Karpas-422 (cell line): ENCODE results near the gene CTNNA2. TPM values are rescaled to one million over a fixed set of nuclear protein-coding genes. Genes with fewer than 3 reads are reported as not detected.

Source experiments
- DNase-seq: peaks from one replicate; pipeline ENCODE4 v3.0.0-alpha.2; 2015
- H2AFZ ChIP-seq: fragments of 200-600 bp; sonication (generic); 2 replicates; pipeline ENCODE4 v1.6.1; 2014; ENCODE audit warnings: antibody characterized with exemption, low read length, mixed read lengths
- H3K27ac ChIP-seq: fragments of 200-600 bp; sonication (generic); 2 replicates; pipeline ENCODE4 v1.5.1; 2014; ENCODE audit warnings: mild to moderate bottlenecking, low read length, moderate library complexity
- H3K27me3 ChIP-seq: fragments of 200-600 bp; sonication (generic); 2 replicates; pipeline ENCODE4 v1.6.1; 2014; ENCODE audit warnings: low read length, mixed read lengths
- H3K36me3 ChIP-seq: fragments of 200-600 bp; sonication (generic); 2 replicates; pipeline ENCODE4 v1.6.1; 2014; ENCODE audit warnings: low read length, mixed read lengths; ENCODE audit not compliant: insufficient read depth
- H3K4me1 ChIP-seq: fragments of 200-600 bp; sonication (generic); 2 replicates; pipeline ENCODE4 v1.6.1; 2014; ENCODE audit warnings: mild to moderate bottlenecking, low read length, mixed read lengths
- H3K4me2 ChIP-seq: fragments of 200-600 bp; sonication (generic); 2 replicates; pipeline ENCODE4 v1.6.1; 2014; ENCODE audit warnings: low read length, low read depth, mild to moderate bottlenecking; ENCODE audit not compliant: poor library complexity, severe bottlenecking
- H3K4me3 ChIP-seq: fragments of 200-600 bp; sonication (generic); 2 replicates; pipeline ENCODE4 v1.5.1; 2014; ENCODE audit warnings: mild to moderate bottlenecking, antibody characterized with exemption, low read length, mixed read lengths
- H3K79me2 ChIP-seq: fragments of 200-600 bp; sonication (generic); 2 replicates; pipeline ENCODE4 v1.6.1; 2014; ENCODE audit warnings: mild to moderate bottlenecking, low read length, mixed read lengths
- H3K9ac ChIP-seq: fragments of 200-600 bp; sonication (generic); 2 replicates; pipeline ENCODE4 v1.6.0; 2014; ENCODE audit warnings: low read length
- H3K9me2 ChIP-seq: fragments of 200-600 bp; sonication (generic), shearing (Covaris generic); replicated peaks from 2 replicates; pipeline ENCODE4 v1.6.0; 2014; ENCODE audit warnings: mild to moderate bottlenecking, low read length, moderate library complexity; ENCODE audit not compliant: insufficient read depth
- H3K9me3 ChIP-seq: fragments of 300-700, 200-600 bp; sonication (generic); 2 replicates; pipeline ENCODE4 v1.6.1; 2014; ENCODE audit warnings: low read length, mixed read lengths
- H4K20me1 ChIP-seq: fragments of 200-600 bp; sonication (generic); 2 replicates; pipeline ENCODE4 v1.6.1; 2014; ENCODE audit warnings: mild to moderate bottlenecking, antibody characterized with exemption, low read length, low read depth; ENCODE audit not compliant: insufficient read depth
- total RNA-seq: library from RNA; depleted of rRNA; stranded (reverse); fragments of >200 nt; shearing (Covaris generic); gene quantifications from 2 replicates; pipeline ENCODE4 v1.2.3, GENCODE V29; 2014; ENCODE audit warnings: low replicate concordance

Gene CTNNA2
- total RNA-seq, 1 experiment from 2014 or later, result not detected

GRCh38 chr2:79855264-79856006 is 342.6 kb downstream of the CTNNA2 start:
- Histone ChIP-seq H3K9me2 (no peaks in the 10 kb centered on the region), H3K4me2 (no peak overlapping the region), H3K4me3 (no peak overlapping the region), H3K4me1 (no peaks in the 10 kb centered on the region), H3K79me2 (no peaks in the 10 kb centered on the region), H3K9ac (no peak overlapping the region), H3K27ac (no peak overlapping the region), H2AFZ (no peak overlapping the region), H3K36me3 (no peaks in the 10 kb centered on the region), H3K27me3 (no peaks in the 10 kb centered on the region), H3K9me3 (no peaks in the 10 kb centered on the region), H4K20me1 (no peaks in the 10 kb centered on the region)
- DNase-seq, result peak; percentile 51

GRCh38 chr2:79857888-79858287 is 345.0 kb downstream of the CTNNA2 start:
- Histone ChIP-seq H3K4me3 (no peak overlapping the region), H3K27me3 (no peaks in the 10 kb centered on the region), H3K9me3 (no peaks in the 10 kb centered on the region), H3K9ac (no peak overlapping the region), H4K20me1 (no peaks in the 10 kb centered on the region), H3K4me1 (no peaks in the 10 kb centered on the region), H2AFZ (no peak overlapping the region), H3K36me3 (no peaks in the 10 kb centered on the region), H3K79me2 (no peaks in the 10 kb centered on the region), H3K4me2 (no peak overlapping the region), H3K27ac (no peak overlapping the region), H3K9me2 (no peaks in the 10 kb centered on the region)
- no peak for DNase-seq

- no peaks in the 10 kb centered on the region for H3K36me3 ChIP-seq
- DNase-seq, result peak; percentile 75
- H4K20me1 ChIP-seq, result no peaks in the 10 kb centered on the region
- H3K4me3 ChIP-seq, result no peak overlapping the region
- no peak overlapping the region for H3K9ac ChIP-seq
- H3K9me2 ChIP-seq, result no peaks in the 10 kb centered on the region
- H3K79me2 ChIP-seq, result no peaks in the 10 kb centered on the region
- H3K27me3 ChIP-seq, result no peaks in the 10 kb centered on the region
- no peak overlapping the region for H3K27ac ChIP-seq
- H2AFZ ChIP-seq, result no peak overlapping the region
- no peaks in the 10 kb centered on the region for H3K9me3 ChIP-seq
- no peak overlapping the region for H3K4me2 ChIP-seq
- no peaks in the 10 kb centered on the region for H3K4me1 ChIP-seq
Observed at GRCh38 chr2:79860228-79861058, 347.6 kb downstream of the CTNNA2 start.

- Histone ChIP-seq H2AFZ (no peak overlapping the region), H4K20me1 (no peaks in the 10 kb centered on the region), H3K4me3 (no peak overlapping the region), H3K4me1 (no peaks in the 10 kb centered on the region), H3K9me2 (no peaks in the 10 kb centered on the region), H3K9ac (no peak overlapping the region), H3K36me3 (no peaks in the 10 kb centered on the region), H3K79me2 (no peaks in the 10 kb centered on the region), H3K27me3 (no peaks in the 10 kb centered on the region), H3K27ac (no peak overlapping the region), H3K4me2 (no peak overlapping the region), H3K9me3 (no peaks in the 10 kb centered on the region)
- DNase-seq, result no peak
Observed at GRCh38 chr2:79861059-79861374, 348.2 kb downstream of the CTNNA2 start.

GRCh38 chr2:79862756-79863155 is 349.9 kb downstream of the CTNNA2 start:
- Histone ChIP-seq H3K4me2 (no peak overlapping the region), H4K20me1 (no peaks in the 10 kb centered on the region), H2AFZ (no peak overlapping the region), H3K4me1 (no peaks in the 10 kb centered on the region), H3K27ac (no peak overlapping the region), H3K27me3 (no peaks in the 10 kb centered on the region), H3K9me2 (no peaks in the 10 kb centered on the region), H3K9ac (no peak overlapping the region), H3K4me3 (no peak overlapping the region), H3K9me3 (no peaks in the 10 kb centered on the region), H3K79me2 (no peaks in the 10 kb centered on the region), H3K36me3 (no peaks in the 10 kb centered on the region)
- DNase-seq, result no peak

- no peak overlapping the region for H3K9ac ChIP-seq
- no peak overlapping the region for H3K27ac ChIP-seq
- no peak overlapping the region for H2AFZ ChIP-seq
- no peaks in the 10 kb centered on the region for H4K20me1 ChIP-seq
- no peaks in the 10 kb centered on the region; the same call in 1 of the 2 replicates for H3K27me3 ChIP-seq
- H3K4me2 ChIP-seq, result no peak overlapping the region
- H3K79me2 ChIP-seq, result no peaks in the 10 kb centered on the region
- H3K4me3 ChIP-seq, result no peak overlapping the region
- H3K9me3 ChIP-seq, result no peaks in the 10 kb centered on the region
- H3K9me2 ChIP-seq, result no peaks in the 10 kb centered on the region
- H3K36me3 ChIP-seq, result no peaks in the 10 kb centered on the region
- no peak for DNase-seq
- peaks cover 7% of the 10 kb centered on the region for H3K4me1 ChIP-seq
Observed at GRCh38 chr2:79872656-79873055, 359.8 kb downstream of the CTNNA2 start.

GRCh38 chr2:79874015-79874414 is 361.2 kb downstream of the CTNNA2 start:
- Histone ChIP-seq H3K9me3 (no peaks in the 10 kb centered on the region), H3K4me1 (no peaks in the 10 kb centered on the region), H3K79me2 (no peaks in the 10 kb centered on the region), H3K9ac (no peak overlapping the region), H3K27me3 (no peaks in the 10 kb centered on the region; the same call in 1 of the 2 replicates), H3K4me3 (no peak overlapping the region), H3K9me2 (no peaks in the 10 kb centered on the region), H4K20me1 (no peaks in the 10 kb centered on the region), H3K27ac (no peak overlapping the region), H3K4me2 (no peak overlapping the region), H3K36me3 (no peaks in the 10 kb centered on the region), H2AFZ (no peak overlapping the region)
- DNase-seq, result no peak

- Histone ChIP-seq H3K9me3 (no peaks in the 10 kb centered on the region), H3K27ac (no peak overlapping the region), H3K4me2 (no peak overlapping the region), H2AFZ (no peak overlapping the region), H4K20me1 (no peaks in the 10 kb centered on the region), H3K4me3 (no peak overlapping the region), H3K4me1 (no peaks in the 10 kb centered on the region), H3K79me2 (no peaks in the 10 kb centered on the region), H3K9me2 (no peaks in the 10 kb centered on the region), H3K27me3 (no peaks in the 10 kb centered on the region), H3K9ac (no peak overlapping the region), H3K36me3 (no peaks in the 10 kb centered on the region)
- peak; percentile 69 for DNase-seq
Observed at GRCh38 chr2:79876430-79876829, 363.6 kb downstream of the CTNNA2 start.
